KMS-11 (cell line): ENCODE results near the gene PRKCD.

Experiments used
- H2AFZ ChIP-seq: fragments of 200-600 bp; sonication (generic); 2 replicates; pipeline ENCODE4 v1.6.1; 2016; ENCODE audit warnings: antibody characterized with exemption, mixed run types, low read depth
- H3K27ac ChIP-seq: fragments of 200-600 bp; sonication (generic); 2 replicates; pipeline ENCODE4 v1.6.1; 2016; ENCODE audit warnings: mild to moderate bottlenecking, mixed run types
- H3K27me3 ChIP-seq: fragments of 200-600 bp; sonication (generic); 2 replicates; pipeline ENCODE4 v1.6.1; 2017; ENCODE audit warnings: mild to moderate bottlenecking, low read depth, mixed run types, moderate library complexity; ENCODE audit not compliant: insufficient read depth
- H3K36me3 ChIP-seq: fragments of 200-600 bp; sonication (generic); 2 replicates; pipeline ENCODE4 v1.6.1; 2017; ENCODE audit warnings: mild to moderate bottlenecking, mixed run types; ENCODE audit not compliant: insufficient read depth
- H3K4me1 ChIP-seq: fragments of 200-600 bp; sonication (generic); 2 replicates; pipeline ENCODE4 v1.6.1; 2016; ENCODE audit warnings: mild to moderate bottlenecking, low read depth, mixed run types; ENCODE audit not compliant: poor library complexity, severe bottlenecking
- H3K4me2 ChIP-seq: fragments of 200-600 bp; sonication (generic); 2 replicates; pipeline ENCODE4 v1.7.0; 2016; ENCODE audit warnings: mild to moderate bottlenecking, mixed run types
- H3K4me3 ChIP-seq: fragments of 200-600 bp; sonication (generic); IDR thresholded peaks from 2 replicates; pipeline ENCODE4 v1.6.1; 2017; ENCODE audit warnings: low read depth, low read length, mixed read lengths; ENCODE audit not compliant: insufficient read depth
- H3K79me2 ChIP-seq: fragments of 200-600 bp; sonication (generic); 2 replicates; pipeline ENCODE4 v1.6.1; 2016; ENCODE audit warnings: low read depth, mixed run types; ENCODE audit not compliant: insufficient read depth
- H3K9ac ChIP-seq: fragments of 200-600 bp; sonication (generic); 2 replicates; pipeline ENCODE4 v1.6.1; 2016; ENCODE audit warnings: mild to moderate bottlenecking, mixed run types
- H4K20me1 ChIP-seq: fragments of 200-600 bp; sonication (generic); 2 replicates; pipeline ENCODE4 v1.6.1; 2016; ENCODE audit warnings: mild to moderate bottlenecking, mixed run types; ENCODE audit not compliant: insufficient read depth
- CTCF ChIP-seq: fragments of 200-600 bp; sonication (generic); conservative IDR thresholded peaks from 2 replicates; pipeline ENCODE4 v1.6.1; 2017; ENCODE audit warnings: low read depth, mild to moderate bottlenecking, antibody characterized with exemption, low read length, moderate library complexity, mixed read lengths

Gene PRKCD

DNA sequence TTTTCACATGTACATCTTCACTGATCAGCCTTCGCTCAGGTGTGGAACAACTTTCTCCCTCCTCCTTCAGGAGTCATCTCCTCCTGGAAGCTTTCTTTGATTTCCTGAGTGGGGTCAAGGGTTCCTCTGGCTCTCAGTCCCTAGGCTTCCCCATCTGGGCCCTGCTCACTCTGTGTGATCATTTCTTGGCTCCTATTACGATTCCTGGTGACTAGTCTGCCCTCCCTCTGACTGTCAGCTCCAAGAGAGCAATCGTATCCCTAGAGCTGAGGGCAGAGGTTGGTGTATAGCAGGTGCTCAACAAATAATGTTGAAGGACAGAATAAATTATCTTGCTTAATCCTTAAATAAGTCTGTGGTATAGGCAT lies 15.3 kb upstream of the PRKCD start:
- Histone ChIP-seq H3K79me2 (no peaks in the 10 kb centered on the region), H3K4me3 (no peak overlapping the region), H3K27me3 (no peaks in the 10 kb centered on the region), H3K4me2 (no peak overlapping the region), H3K27ac (no peak overlapping the region), H2AFZ (no peak overlapping the region), H3K9ac (no peak overlapping the region), H3K36me3 (no peaks in the 10 kb centered on the region), H3K4me1 (no peaks in the 10 kb centered on the region), H4K20me1 (no peaks in the 10 kb centered on the region)
- TF ChIP-seq CTCF = no peak

DNA sequence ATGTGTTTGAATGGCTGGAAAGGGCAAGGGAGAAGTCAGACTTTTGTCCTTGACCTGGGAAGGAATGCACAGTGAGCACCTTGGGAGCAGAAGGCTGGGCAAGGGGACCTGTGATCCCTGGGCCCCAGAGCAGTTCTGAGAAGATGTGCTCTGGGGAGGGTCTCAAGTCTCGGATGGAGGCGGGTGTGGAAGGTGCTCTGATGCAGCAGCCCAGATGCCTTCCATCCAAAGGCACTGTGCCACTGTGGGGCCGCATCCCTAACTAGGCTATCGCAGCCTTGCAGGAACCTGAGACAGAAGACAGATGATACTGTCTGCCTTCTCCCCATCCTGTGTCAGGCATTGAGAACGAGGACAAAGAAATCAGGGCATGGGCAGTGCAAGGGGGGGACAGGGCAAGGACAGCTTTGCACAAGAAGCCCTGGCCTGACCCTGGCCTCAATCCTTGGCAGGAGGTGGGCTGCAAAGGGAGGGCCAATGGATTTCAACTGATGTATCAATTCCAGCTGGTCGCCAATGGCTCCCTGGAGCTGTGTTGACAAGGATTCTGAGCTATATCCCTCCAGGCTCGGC lies 14.6 kb upstream of the PRKCD start:
- H3K4me3 ChIP-seq = no peak overlapping the region
- no peak overlapping the region for H3K27ac ChIP-seq
- H3K36me3 ChIP-seq = no peaks in the 10 kb centered on the region
- H4K20me1 ChIP-seq = no peaks in the 10 kb centered on the region
- H3K27me3 ChIP-seq = no peaks in the 10 kb centered on the region
- H3K4me2 ChIP-seq = no peak overlapping the region
- no peak for TF ChIP-seq CTCF
- no peak overlapping the region for H2AFZ ChIP-seq
- no peaks in the 10 kb centered on the region for H3K4me1 ChIP-seq
- no peaks in the 10 kb centered on the region for H3K79me2 ChIP-seq
- H3K9ac ChIP-seq = no peak overlapping the region

GRCh38 chr3:53147151-53147902 lies 13.7 kb upstream of the PRKCD start:
- no peak overlapping the region for H3K9ac ChIP-seq
- no peak overlapping the region for H3K4me3 ChIP-seq
- H3K4me2 ChIP-seq = no peak overlapping the region
- H4K20me1 ChIP-seq = no peaks in the 10 kb centered on the region
- H3K27me3 ChIP-seq = no peaks in the 10 kb centered on the region
- no peaks in the 10 kb centered on the region for H3K4me1 ChIP-seq
- H3K36me3 ChIP-seq = no peaks in the 10 kb centered on the region
- H3K79me2 ChIP-seq = no peaks in the 10 kb centered on the region
- H3K27ac ChIP-seq = no peak overlapping the region
- H2AFZ ChIP-seq = no peak overlapping the region
- no peak for TF ChIP-seq CTCF

- H2AFZ ChIP-seq = no peak overlapping the region
- H3K27me3 ChIP-seq = no peaks in the 10 kb centered on the region
- no peak overlapping the region for H3K9ac ChIP-seq
- no peaks in the 10 kb centered on the region for H4K20me1 ChIP-seq
- no peak for TF ChIP-seq CTCF
- no peak overlapping the region for H3K4me3 ChIP-seq
- H3K4me2 ChIP-seq = no peak overlapping the region
- no peaks in the 10 kb centered on the region for H3K4me1 ChIP-seq
- no peak overlapping the region for H3K27ac ChIP-seq
- no peaks in the 10 kb centered on the region for H3K79me2 ChIP-seq
- no peaks in the 10 kb centered on the region for H3K36me3 ChIP-seq
Observed at GRCh38 chr3:53147903-53148400, 13.1 kb upstream of the PRKCD start.
